ENCODE results near the gene HEXIM2. TPM values are rescaled to one million over a fixed set of nuclear protein-coding genes. Genes with fewer than 3 reads are reported as not detected.
A peak's percentile ranks its signal among the peaks of the same experiment; 100 is the strongest.

HEXIM2 gene
- total and polyA plus RNA-seq, 2 of the 13 experiments (the other 11 are each of a cell fraction or from before 2014, with no cell fraction given) = 27.1 to 32.4 TPM

- TF ChIP-seq ZZZ3 (CRISPR knock-in tag; IDR thresholded peaks at IDR 0.05; ENCODE audit: borderline replicate concordance) (0 out of 2 replicates have a peak, but pooled peaks have one; percentile 10), RAD21 (CRISPR knock-in tag; IDR thresholded peaks at IDR 0.05) (no peak), ZNF225 (CRISPR knock-in tag; IDR thresholded peaks at IDR 0.05) (no peak), SRF (IDR thresholded peaks at IDR 0.05; ENCODE audit: low read depth, low read length) (no peak), MAFG (CRISPR knock-in tag; IDR thresholded peaks at IDR 0.05) (no peak), NR2F2 (IDR thresholded peaks at IDR 0.05; ENCODE audit: borderline replicate concordance, low read depth) (no peak), SOX6 (IDR thresholded peaks at IDR 0.05) (no peak), SOX6 (CRISPR knock-in tag; IDR thresholded peaks at IDR 0.05) (no peak), NFKBIZ (CRISPR knock-in tag; IDR thresholded peaks at IDR 0.05) (no peak), ZNF598 (CRISPR knock-in tag; IDR thresholded peaks at IDR 0.05; ENCODE audit: borderline replicate concordance) (no peak), RXRB (CRISPR knock-in tag; IDR thresholded peaks at IDR 0.05; ENCODE audit: borderline replicate concordance) (no peak), HNF1B (CRISPR knock-in tag; IDR thresholded peaks at IDR 0.05) (peak; percentile 30; the same call in 1 of the 2 replicates), SRSF9 (IDR thresholded peaks at IDR 0.05; ENCODE audit: borderline replicate concordance, insufficient read depth, low read depth, low read length, poor library complexity, severe bottlenecking) (no peak), MAZ (IDR thresholded peaks at IDR 0.05; ENCODE audit: borderline replicate concordance, low read depth, low read length) (no peak), MAZ (CRISPR knock-in tag; IDR thresholded peaks at IDR 0.05; ENCODE audit: low read depth) (no peak), XRCC5 (optimal IDR thresholded peaks at IDR 0.05; ENCODE audit: low read length) (peak; percentile 13), ETV5 (CRISPR knock-in tag; IDR thresholded peaks at IDR 0.05; ENCODE audit: borderline replicate concordance) (no peak), NRL (CRISPR knock-in tag; IDR thresholded peaks at IDR 0.05; ENCODE audit: borderline replicate concordance) (no peak), ZNF329 (CRISPR knock-in tag; IDR thresholded peaks at IDR 0.05; ENCODE audit: low read depth) (no peak), POLR2AphosphoS2 (IDR thresholded peaks at IDR 0.05; ENCODE audit: low read depth, low read length) (no peak)
- TF ChIP-seq, protein P1, sequence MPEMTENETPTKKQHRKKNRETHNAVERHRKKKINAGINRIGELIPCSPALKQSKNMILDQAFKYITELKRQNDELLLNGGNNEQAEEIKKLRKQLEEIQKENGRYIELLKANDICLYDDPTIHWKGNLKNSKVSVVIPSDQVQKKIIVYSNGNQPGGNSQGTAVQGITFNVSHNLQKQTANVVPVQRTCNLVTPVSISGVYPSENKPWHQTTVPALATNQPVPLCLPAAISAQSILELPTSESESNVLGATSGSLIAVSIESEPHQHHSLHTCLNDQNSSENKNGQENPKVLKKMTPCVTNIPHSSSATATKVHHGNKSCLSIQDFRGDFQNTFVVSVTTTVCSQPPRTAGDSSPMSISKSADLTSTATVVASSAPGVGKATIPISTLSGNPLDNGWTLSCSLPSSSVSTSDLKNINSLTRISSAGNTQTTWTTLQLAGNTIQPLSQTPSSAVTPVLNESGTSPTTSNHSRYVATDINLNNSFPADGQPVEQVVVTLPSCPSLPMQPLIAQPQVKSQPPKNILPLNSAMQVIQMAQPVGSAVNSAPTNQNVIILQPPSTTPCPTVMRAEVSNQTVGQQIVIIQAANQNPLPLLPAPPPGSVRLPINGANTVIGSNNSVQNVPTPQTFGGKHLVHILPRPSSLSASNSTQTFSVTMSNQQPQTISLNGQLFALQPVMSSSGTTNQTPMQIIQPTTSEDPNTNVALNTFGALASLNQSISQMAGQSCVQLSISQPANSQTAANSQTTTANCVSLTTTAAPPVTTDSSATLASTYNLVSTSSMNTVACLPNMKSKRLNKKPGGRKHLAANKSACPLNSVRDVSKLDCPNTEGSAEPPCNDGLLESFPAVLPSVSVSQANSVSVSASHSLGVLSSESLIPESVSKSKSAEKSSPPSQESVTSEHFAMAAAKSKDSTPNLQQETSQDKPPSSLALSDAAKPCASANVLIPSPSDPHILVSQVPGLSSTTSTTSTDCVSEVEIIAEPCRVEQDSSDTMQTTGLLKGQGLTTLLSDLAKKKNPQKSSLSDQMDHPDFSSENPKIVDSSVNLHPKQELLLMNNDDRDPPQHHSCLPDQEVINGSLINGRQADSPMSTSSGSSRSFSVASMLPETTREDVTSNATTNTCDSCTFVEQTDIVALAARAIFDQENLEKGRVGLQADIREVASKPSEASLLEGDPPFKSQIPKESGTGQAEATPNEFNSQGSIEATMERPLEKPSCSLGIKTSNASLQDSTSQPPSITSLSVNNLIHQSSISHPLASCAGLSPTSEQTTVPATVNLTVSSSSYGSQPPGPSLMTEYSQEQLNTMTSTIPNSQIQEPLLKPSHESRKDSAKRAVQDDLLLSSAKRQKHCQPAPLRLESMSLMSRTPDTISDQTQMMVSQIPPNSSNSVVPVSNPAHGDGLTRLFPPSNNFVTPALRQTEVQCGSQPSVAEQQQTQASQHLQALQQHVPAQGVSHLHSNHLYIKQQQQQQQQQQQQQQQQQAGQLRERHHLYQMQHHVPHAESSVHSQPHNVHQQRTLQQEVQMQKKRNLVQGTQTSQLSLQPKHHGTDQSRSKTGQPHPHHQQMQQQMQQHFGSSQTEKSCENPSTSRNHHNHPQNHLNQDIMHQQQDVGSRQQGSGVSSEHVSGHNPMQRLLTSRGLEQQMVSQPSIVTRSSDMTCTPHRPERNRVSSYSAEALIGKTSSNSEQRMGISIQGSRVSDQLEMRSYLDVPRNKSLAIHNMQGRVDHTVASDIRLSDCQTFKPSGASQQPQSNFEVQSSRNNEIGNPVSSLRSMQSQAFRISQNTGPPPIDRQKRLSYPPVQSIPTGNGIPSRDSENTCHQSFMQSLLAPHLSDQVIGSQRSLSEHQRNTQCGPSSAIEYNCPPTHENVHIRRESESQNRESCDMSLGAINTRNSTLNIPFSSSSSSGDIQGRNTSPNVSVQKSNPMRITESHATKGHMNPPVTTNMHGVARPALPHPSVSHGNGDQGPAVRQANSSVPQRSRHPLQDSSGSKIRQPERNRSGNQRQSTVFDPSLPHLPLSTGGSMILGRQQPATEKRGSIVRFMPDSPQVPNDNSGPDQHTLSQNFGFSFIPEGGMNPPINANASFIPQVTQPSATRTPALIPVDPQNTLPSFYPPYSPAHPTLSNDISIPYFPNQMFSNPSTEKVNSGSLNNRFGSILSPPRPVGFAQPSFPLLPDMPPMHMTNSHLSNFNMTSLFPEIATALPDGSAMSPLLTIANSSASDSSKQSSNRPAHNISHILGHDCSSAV (CRISPR knock-in tag; IDR thresholded peaks at IDR 0.05; ENCODE audit: borderline replicate concordance) = no peak
- TF ChIP-seq, protein P2, sequence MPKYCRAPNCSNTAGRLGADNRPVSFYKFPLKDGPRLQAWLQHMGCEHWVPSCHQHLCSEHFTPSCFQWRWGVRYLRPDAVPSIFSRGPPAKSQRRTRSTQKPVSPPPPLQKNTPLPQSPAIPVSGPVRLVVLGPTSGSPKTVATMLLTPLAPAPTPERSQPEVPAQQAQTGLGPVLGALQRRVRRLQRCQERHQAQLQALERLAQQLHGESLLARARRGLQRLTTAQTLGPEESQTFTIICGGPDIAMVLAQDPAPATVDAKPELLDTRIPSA (CRISPR knock-in tag; IDR thresholded peaks at IDR 0.05; ENCODE audit: borderline replicate concordance) = no peak
These were observed 33.3 kb upstream of the HEXIM2 start (continued) for GRCh38 chr17:45128331-45128730.
